ENCODE results near the gene GCNT2.
"Not testable (repeated sequence)": the region's sequence is repeated elsewhere in the genome, so short reads cannot be mapped to it uniquely, and the experiment has no call there.

Gene GCNT2

GRCh38 chr6:10665595-10665994 is 144.4 kb downstream of the GCNT2 start:
- DNase-seq: not testable (repeated sequence)

GRCh38 chr6:10668126-10668917 is 147.2 kb downstream of the GCNT2 start:
- no peak for DNase-seq

- DNase-seq: no peak
These were observed 155.3 kb downstream of the GCNT2 start for GRCh38 chr6:10676403-10676802.

- DNase-seq: no peak
These were observed 157.3 kb downstream of the GCNT2 start for GRCh38 chr6:10678456-10678855.

Measured in stimulated activated CD4-positive, alpha-beta T cell treated with anti-CD3 and anti-CD28 coated beads, Interleukin-4, amount 100 ng/mL, for 24 hours (primary cell).